Effector CD4-positive, alpha-beta T cell (primary cell): ENCODE measurements around the gene EPHB3.
"Not testable (repeated sequence)": the region's sequence is repeated elsewhere in the genome, so short reads cannot be mapped to it uniquely, and the experiment has no call there.

ENCODE experiments used
- DNase-seq: peaks from one replicate; pipeline ENCODE4 v3.0.0-alpha.2; 2020

EPHB3 gene

DNA sequence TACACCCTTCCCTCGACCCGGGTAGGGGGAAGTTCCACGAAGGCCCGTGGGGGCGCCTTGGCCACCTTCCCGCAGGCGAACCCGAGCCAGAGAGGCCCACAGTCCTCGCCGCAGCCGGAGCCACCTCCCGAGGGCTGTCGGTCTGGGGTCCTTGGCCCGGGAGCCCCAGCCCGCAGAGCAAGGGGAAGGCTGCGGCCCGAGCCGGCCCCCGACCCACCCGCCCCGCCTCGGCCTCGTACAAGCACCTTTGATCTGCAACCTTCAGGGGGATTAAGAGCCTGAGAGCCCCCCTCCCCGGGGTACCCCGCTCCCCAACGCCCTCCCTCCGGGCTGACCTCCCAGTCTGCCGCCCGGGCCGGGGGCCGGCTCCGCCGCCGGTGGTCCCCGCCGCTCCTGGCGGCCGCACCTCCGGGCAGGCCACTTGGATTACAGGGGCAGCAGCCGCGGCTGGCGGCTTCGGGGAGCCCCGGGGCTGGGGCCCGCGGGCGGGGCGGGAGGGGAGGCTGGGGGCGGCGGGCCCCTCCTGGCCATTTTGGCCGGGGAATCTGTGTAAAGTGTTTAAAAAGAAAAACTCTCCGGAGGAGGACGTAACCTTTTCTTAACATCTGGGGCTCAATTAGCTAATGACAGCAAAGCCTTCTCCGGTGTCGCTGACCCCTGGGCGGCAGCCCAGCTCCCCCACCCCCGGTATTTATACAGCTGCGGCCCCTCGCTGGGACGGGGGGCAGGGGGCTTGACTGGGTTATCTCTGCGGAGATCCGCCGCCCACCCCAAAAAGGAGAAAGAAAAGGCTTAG is 40.2 kb downstream of the EPHB3 start:
- no peak for DNase-seq

DNA sequence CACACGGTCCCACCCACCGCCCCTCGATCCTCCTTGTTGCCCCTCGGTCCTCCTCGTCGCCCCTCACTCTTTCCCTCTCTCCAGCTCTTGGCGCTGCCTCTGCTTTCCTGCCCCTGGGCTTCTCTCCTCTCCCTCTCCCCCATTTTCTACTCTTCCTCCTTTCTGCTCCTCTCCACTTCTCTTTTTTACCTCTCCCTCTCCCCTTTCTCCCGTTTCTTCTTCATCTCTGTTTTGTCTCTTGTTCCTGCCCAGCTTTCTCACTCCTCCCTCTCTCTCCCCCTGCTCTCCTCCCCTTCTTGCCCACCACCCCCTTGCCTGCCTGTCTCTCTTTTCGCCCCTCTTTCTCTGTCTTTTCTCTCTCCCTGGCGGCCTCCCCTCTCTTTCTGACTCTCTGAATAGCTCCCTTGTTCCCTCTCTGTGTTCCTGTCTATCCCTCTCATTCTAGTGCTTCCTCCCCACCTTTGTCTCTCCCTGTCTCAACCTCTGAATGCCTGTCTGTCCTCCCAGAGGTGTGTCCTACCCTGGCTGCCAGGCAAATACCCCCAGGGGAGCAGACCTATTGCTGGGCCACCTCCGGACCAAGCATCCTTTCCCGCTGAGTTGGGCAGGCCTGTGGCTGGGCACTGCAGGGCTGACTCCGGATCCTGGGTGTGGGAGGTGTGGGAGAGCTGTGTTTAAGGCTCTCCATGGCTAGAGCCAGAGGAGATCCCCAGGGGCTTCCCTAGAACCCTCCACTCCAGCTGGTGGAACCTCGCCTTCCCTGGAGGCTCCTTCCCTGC is 41.0 kb downstream of the EPHB3 start:
- no peak for DNase-seq

DNA sequence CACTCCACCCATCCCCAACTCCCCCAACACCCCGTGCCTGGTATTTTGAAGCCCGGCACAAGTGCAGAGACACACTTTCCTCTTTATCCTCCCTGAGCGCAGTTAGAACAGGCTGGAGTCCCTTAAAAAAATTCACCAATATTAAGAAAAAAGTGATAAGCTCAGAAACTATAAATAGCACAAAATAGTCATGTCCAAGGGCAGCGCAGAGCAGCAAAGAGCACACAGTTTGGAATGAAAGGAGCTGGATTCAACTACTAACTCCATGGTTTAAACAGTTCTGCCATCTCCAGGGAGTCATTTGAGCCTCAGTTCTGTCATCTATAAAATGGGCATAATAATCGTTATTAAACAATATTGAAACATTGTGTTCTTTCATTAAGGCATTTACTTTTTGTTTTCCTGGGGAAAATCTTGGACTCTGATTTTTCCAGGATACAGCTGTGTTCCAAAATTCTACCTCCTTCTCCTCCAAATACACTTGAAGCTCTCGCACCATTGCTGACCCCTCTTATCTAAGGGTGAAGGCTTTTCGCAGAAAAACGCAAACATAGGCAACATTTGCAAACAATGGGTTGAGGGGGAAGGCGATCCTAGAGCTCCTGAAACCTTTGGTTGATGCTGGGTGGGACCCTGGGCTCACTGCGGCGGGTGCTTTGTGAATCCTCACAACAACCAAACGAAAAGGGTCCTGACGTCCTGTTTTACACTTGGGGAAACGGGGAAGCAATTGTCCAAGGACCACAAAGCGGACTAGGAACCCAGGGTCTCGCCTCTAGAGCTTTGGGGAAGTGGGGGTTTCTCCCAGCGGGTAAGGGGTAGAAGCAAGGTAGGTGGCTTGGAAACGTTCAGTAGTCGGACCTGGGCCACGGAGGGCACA is 41.8 kb downstream of the EPHB3 start:
- DNase-seq: no peak

DNA sequence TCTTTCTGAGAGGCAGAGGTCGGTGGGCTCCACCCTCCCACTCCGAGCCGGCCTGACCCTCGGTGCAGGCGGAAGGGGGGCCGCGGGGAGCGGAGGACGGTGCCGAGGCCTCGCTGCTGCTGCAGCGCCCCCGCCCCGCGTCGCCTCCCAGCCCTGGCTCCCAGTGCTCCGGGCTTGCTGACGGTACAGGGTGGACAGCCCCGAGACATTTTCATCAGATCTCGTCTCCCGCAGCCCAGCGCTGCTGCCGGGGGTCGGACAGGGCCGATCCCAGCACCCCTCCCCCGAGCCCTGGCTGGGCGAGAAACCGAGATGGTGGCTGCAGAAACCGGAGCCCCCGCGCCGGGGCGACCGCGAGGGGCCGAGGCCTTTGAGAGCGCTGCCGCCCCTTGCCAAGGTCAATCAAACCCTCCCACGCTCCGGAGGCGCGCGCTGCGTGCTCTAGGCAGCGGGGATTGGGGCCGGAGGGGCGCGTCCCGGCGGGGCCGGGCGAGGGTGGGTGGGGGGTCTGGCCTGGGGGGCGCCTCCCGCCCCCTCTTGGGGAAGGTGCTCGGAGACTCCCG is 42.5 kb downstream of the EPHB3 start:
- DNase-seq: no peak

DNA sequence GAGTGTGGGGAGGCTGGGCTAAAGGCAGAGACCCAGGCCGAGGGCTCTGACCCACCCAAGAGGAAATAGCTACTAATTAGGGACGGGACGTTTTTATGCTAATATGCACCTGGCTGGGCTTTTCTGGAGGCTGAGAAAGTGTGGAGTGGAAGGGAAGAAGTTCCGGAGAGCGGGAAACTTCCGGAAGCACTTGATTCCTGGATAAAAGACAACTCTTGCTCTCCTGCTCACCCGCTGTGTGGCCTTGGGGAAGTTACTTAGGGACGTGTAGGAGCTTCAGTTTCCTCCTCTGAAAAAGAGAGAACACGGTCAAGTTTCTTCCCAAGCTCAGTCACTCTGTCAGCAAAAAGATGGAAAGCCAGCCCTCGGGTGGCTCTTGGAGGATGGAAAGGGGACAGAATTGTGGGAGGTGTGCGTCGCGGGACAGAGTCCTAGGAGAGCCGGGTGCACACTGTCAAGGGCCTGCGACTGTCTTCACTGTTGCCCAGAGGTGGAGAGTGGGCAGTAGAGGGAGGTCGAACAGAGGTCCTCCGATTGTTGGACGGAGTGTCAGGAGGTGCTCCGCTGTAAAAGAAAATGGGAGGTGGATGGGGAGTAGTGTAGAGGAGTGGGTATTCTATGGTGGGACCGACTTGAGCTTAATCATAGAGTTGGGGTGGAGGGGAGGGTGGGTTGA is 43.2 kb downstream of the EPHB3 start:
- no peak for DNase-seq

DNA sequence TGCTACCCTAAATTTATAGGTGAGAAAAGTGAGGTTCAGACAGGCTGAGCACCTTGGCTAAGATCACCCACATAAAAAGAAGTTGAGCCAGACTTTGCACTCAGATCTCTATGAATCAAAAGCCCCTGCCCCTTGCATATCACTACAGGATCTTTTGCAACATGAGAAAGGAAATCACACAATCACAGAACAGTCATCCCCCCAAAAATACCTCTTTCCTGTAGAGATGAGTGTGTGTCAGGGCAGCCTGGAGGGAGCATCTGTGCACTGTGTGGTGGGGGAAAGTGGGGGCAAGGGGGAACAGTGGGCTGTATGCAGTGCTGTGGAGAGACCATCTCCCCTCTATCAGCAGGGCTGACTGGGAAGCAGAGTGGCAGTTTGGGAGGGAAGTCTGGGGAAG is 46.6 kb downstream of the EPHB3 start:
- DNase-seq: no peak

DNA sequence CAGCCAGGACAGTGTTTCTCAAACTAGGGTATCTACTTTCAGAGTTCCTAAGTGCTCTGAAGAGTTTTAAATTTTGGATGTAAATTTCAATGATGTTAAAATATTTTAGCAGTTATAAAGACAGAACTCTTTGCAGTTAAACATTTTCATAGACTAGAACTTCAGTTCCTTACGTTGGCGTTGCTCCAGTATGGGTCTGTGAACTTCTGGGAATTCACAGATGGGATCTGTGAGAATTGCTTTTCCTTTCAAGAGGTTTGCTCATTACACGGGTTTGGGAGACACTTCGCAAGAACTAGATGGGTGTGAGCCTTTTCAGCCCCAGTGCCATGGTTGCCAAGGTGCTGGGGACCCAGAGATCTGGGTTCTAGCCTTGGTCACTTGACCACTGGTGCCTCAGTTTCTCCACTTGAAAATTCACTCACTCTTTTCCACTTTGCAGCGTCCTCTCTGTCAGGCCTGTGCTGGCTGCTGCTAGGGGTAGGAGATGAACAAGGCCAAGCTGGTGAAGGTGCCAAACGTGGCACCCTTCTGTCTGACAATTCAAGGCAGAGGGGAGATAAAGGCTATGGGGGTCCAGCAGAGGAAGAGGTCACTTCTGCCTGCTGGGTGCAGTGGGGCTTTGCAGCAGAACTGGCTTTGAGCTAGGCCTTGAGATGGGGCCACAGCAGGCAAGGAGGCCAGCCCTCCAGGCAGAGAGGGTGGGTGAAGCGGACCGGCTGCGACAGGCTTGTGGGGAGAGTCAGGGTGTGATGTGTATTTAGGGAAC is 48.1 kb downstream of the EPHB3 start:
- no peak for DNase-seq

DNA sequence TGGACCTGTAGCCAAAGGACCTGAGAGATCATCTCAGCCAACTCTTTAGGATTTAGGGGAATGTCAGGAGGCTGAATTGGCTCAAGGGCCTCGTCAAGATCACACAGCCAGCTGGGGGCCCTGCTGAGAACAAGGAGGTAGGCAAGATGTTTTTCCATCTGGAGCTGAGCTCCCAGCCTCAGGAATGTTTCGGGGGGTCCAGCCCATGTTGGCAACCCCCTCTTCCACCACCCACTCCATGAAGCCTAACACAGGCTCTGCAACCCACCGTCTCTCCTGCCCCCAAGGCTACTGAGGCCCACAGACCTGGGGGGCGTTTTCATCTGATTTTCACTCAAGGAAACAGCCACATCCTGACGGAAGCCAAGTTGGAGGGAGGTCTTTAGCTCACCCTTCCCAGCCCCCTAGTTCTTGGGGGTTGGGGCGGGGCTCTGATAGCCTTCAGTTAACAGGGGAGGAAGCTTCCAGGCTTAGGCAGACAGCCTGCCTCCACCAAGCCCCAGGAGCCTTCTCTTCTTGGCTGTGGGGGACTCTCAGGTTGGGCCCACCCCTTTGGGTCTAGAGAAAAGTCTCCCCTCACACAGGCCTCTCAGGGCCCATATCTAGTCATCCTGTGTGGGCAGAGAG is 48.8 kb downstream of the EPHB3 start:
- DNase-seq: no peak

DNA sequence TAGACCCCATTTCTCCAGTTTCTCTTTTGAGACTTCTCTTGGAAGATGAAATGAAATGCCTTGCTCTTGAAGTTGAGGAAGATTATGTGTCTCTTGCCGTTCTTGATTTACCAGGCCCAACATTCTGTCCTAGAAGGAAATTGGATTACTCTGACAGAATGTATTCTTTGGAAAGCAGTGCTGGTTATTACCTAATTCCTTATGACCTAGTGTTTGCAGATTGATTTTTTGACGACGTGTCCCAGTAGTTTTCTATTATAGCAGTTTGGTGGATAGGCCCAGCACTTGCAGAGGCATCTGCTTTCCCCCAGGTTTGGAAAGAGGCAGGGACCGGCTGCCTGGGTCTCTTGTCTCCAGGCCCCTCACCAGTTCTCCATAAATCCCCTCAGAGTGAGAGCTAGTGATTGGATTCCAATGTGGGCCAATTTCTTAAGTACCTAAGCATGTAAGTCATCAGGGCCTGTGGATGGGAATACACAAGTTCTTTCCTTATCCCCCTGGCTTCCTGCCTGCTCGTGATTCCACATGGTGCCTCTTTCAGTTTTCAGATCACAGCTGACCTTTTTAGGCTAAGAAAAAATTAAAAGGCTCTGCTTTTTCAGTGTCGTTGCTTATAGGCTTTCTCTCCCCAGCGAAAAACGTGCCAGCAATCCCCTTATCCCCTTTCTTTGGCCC is 50.2 kb downstream of the EPHB3 start:
- no peak for DNase-seq

DNA sequence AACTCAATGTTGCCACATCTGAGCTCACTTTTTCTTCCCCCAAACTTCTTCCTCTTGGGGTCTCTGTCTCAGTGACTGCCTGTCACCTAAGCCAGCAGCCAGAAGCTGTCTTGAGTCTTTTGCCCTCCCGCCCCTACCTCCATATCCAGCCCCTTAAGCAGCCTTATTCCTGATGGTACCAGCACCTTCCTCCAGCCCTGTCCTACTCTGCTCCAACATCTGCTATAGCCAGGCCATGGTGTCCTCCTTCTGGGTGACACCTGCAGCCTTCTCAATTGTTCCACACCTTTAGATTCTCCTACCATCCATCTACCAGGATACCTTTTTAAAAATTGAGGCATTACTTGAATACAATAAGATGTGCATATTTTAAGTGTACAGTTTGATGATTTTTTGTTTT is 53.8 kb downstream of the EPHB3 start:
- DNase-seq: no peak

DNA sequence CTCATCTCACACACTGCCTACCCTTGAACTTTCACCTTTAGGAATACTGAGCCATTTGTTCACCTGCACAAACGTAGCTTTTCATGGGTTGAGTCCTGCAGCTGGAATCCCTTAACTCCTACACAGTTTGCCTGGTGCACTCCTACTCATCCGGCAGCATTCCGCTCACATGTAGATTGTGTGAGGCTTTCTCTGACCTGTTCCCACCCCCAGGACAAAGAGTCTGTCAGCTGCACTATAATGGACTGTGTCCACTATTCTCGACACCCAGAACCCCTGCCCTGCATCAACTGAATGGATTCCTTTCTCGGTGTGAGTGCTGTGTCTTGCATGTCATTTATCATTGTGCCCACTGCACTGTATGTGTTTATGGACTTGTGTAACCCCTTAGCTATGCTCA is 54.9 kb downstream of the EPHB3 start:
- no peak for DNase-seq

DNA sequence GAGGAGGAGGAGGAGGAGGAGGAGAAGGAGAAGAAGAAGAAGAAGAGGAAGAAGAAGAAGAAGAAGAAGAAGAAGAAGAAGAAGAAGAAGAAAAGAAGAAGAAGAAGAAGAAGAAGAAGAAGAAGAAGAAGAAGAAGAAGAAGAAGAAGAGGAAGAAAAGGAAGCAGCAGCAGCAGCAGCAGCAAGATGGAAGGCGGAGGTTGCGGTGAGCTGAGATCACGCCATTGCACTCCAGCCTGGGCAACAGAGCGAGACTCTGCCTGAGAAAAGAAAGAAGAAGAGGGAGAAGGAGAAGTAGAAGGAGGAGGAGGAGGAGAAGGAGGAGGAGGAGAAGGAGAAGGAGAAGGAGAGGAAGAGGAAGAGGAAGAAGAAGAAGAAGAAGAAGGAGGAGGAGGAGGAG is 55.7 kb downstream of the EPHB3 start:
- DNase-seq: not testable (repeated sequence)

DNA sequence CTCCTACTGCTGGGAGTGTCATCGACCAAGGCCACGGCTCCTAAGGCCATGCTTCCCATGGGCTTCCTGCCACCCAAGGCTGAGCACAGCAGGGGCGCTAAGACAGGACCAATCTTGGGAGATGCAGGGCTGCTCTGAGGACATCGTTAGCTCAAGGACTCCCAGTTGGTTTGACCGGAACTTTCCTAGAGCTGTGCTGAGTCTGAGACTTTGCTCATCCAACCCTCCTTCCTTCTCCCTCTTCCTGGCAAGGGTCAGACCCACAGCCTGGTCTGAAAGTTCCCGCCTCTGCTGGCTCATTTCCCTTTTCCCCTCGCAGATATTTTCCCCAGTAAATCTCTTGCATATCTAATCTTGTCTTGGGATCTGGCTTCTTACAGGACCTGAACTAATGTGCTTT is 57.2 kb downstream of the EPHB3 start:
- DNase-seq: no peak

DNA sequence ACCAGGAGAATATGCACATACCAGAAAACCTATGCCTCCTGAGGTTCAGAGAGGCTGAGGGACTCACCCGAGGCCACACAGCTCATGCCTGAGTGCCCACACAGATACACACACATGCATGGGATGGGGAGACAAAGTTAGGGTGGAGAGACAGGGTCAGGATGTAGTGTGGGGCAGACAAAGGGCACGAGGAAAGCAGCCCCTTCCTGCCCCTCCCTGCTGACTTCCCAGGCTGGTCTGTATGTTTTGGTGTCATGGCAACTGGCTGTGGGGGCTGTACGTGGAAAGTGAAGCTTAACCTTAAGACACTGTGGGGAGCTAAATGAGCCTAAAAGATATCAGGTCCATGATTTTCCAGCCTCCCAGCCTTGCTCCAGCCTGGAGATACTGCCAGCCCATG is 57.8 kb downstream of the EPHB3 start:
- no peak for DNase-seq

DNA sequence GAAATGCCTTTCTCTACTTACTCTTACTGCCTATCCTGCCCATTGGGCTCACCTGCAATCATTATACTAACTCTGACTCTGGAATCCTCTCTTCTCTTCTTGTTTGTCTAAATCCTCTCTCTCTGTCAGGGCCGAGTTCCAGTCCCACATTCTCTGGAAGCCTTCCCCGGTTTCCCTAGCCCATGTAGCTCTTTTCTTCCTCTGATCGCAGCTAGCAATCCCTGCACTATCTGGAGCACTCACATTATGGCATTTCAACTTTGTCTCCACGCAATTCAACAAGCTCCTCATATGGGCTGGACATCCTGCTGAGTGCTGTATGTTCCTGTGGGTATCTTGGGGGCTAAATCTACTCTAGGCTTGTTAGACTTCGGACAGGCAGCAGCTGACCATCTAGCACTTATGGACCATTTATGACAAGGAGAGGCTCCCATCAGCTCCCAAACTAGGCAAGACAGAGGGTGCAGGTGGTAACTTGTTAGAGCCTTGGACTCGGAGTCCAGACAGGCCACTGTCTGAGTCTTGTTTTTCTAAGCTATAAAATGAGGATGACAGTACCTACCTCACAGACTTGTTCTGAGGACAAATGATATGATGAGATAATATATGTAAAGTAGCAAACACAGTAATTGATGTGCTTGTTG is 58.3 kb downstream of the EPHB3 start:
- DNase-seq: no peak

DNA sequence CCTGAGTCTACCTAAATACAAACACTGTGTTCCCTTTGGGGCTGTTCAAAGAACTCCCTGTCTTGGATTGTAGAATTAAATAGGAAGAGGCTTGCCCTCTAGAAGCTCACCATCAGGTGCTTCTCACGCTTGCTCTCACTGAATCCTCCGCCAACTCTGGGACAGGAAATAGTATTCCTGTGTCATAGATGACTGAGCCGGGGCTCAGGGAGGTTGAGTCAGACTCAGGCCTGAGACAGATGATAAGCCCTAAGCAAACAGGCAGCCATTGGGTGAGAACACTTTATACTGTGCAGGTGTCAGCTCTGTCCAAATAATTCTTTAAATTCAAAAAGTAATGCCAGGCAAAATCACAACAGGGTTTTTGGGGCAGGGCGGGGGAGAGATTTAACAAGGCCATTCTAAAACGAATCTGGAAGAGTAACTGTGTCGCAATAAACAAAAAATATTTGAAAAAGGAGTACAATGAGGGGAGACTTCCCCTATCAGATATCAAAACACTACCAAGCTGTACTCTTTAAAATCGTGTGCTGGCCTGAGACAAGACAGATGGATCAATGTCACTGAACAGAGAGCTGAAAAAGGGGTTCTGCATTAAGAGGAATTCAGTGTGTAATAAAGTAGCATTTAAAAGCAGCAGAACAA is 59.0 kb downstream of the EPHB3 start:
- no peak for DNase-seq

DNA sequence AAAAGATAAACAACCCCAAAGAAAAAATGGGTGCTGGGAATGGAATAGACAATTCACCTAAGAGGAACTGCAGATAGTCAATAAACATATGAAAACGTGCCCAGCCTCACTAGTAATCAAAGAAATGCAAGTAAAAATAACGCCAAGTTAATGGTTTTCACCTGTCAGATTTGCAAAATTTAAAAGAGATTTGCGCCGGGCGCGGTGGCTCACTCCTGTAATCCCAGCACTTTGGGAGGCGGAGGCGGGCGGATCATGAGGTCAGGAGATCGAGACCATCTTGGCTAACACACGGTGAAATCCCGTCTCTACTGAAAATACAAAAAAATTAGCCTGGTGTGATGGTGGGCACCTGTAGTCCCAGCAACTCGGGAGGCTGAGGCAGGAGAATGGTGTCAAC is 60.6 kb downstream of the EPHB3 start:
- DNase-seq: not testable (repeated sequence)

DNA sequence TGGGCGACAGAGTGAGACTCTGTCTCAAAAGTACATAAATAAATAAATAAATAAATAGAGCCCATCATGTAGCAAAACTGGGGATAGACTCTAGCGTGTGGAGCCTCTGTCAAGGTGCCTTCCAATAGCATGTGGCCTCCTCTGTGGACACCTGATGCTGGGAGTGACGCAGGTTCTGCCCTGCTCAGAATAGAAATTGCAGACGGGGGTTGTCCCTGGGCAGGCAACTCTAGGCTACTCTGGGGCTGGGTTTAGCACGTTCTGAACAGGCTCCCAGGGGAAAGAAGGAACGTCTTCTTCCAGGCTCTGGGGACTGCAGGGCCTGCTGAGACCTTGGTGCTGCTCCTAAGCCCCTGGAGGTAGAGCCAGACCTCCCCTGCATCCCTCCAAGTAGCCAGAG is 65.3 kb downstream of the EPHB3 start:
- DNase-seq: no peak

DNA sequence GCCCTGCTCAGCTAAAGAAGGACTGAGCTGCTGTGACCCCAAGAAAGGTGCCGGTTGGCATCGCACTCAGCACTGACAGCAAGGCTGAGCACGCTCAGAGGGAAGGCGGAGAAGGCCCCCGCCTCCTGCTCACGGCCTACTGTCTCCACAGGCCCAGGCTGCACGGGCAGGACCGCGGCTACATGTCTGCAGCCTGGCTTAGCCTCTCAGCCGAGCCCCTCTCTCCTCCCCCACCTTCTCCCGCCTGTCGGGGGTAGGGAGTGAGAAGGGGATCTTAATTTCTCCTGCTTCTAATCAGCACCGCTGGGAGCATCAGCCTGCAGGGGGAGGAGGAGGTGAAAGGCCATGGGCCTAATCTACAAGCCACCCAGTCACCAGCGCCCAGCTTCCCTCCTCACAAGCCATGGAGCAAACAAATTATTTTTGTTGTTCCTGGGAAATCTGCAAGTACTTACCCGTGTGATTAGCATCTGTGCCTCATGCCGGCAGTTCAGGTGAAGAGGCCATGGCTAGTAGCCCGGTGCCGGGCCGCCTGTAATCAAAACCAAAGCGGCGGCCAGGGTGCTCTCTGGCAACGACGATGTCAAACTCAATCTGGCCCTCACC is 68.1 kb downstream of the EPHB3 start:
- no peak for DNase-seq
